GM18909 (cell line): ENCODE measurements around the gene FAM3A.

Experiments
- ATAC-seq: cut with Tn5 transposase; IDR thresholded peaks from one replicate; pipeline ENCODE4 v1.9.1; 2021; ENCODE audit warnings: mild to moderate bottlenecking; ENCODE audit not compliant: unreplicated experiment, poor library complexity

Gene FAM3A

DNA sequence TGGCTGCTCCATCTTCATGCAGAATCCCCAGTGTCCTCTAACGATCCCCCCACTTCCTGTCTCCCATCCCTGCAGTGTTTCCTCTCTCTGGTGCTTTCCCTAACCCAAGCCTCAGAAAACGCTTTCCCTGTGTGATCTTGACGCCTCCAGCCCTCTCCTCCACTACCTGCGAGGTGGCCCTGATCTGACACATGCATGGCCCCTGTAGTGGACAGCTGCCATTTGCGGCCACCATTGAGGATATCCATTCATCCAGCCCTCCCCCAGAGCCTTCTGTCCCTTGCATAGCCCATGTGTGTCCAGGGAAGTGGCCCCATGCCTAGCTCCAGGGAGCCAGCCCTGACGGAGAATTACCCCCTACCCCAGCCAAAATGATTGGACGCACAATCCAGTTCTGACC lies 32.7 kb downstream of the FAM3A start:
- ATAC-seq, result no peak

DNA sequence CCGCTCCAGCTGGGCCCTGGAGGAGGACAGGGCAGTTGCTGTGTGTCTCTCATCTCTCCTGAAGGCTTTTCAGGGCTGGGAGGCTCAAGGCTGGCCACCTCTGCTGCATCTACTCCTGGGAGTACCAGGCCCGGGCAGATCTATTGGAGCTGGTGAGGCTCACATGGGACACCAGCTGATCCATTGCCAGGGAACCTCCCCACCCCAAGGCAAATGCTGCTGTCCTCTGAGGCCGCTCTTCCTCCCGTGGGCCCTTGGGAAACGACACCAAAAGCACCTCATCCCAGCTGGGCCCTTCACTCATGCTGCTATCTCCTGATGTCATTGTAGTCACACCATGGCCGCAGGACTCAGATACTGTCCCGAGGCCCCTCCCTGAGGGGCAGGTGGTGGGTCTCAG lies 33.2 kb downstream of the FAM3A start:
- ATAC-seq, result no peak

DNA sequence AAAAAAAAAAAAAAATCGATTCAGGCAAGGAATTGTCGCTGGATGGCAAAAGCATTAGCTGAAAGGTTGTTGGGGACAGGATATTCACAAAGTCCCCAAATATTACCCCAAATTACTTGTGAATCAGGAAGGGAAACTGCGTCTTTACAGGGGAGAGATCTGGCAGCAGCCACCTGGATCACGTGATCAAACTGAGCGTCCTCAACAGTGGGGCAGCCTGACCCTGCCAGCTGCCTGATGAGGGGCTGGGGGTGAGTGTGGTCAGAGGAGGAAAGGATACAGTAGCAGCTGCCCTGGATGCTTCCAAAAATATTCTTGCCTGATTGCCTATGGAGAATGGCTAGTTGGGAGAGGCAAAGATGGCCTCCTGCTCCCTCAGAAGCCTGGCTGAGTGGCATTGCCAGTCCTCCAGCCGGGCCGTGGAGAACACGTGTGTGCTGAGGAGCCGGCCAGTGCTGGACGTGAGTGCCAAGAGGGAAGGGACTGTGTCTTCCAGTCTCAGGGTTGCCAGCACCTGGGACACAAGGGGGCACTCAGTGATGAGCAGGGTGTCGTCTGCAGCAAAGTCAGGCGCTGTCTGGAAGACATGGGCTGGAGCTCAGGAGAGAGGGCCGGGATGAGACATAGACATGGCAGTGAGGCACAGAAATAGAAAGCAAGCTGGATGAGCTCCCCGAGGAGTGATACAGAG lies 34.0 kb downstream of the FAM3A start:
- ATAC-seq, result no peak

DNA sequence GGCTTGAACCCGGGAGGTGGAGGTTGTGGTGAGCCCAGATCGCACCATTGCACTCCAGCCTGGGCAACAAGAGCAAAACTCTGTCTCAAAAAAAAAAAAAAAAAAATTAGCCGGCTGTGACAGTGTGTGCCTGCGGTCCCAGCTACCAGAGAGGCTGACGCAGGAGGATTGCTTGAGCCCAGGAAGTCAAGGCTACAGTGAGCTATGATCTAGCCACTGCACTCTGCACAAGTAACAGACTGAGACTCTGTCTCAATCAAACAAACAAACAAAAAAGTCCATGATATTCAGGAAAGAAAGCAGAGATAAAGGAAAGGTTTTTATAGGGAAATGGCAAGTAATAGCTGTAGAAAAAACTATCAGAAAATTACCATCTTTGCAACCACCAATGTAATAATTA lies 34.8 kb downstream of the FAM3A start:
- ATAC-seq, result no peak

DNA sequence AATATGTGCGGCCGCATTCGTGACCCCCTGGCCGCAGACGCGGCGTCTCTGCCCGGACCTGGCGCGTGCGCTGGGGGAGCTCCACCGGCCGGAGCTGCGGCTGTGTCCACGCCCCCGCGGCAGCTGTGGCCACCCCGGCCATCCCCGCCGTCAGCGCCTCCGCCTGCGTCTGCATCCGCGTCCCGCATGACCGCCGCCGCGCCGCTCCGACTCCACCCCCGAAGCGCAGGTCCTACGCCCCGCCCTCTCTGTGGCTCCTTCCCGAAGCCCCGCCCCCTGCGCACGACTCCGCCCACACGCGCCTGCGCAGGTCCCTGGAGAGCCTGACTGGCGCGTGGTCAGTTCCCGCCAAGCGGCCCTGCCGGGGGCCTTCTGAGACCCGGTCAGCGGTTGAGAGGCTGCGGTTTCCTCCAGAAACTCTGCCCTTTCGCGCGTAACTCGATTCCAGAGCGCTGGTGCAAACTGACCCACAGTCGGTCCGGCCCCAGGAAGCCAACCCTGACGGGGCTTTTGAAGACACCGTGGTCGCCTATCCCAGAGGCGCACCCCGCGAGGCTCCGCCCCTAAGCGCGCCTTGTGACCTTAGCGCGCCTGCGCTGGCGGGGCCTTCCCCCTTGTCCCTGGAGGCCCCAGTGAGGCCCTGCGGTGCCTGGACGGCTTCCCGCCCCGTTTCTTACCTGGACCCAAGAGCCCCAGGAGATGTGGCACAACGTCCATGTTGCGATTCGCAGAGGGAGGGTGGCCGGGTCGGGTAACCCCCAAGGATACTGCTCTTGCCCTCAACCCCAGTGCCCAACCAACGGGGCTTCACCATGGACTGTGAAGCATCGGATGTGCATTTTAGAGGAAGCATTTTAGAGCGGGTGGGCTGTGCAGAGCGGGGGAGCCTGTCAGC lies 37.1 kb downstream of the FAM3A start, which contains the start of gene LAGE3:
Gene LAGE3, minus strand, starts transcription at position 554 of the 895 bp plus-strand sequence. Its CDS starts 366 bp downstream, at position 188.
- ATAC-seq, result peak; percentile 85

DNA sequence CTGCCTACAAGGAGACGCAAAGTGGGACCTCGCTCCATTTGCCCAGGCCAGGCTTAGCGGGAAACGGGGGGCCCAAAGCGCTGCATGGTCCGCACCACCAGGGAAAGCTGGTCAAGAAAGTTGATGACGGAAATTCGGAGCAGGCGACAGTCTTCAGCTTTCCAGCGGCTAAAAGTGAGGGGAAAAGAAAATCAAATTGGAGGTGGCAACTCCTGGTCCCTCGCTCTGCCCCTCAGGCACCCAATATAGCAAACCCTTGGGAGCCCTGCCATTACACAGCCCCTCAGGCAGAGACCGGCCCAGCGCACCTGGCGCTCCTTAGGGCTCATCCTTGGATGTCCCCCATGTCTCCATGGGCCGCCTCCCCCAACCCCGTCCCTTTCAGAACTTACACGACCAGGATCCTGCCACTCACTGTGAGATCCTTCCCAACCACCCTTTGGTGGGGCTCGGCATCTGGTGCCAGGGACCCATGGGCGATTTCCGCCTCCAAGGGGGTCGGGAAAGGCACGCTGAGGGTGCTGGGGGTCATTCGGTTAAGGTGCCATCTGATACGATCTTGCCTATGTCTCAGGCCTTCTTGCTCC lies 38.0 kb downstream of the FAM3A start:
- no peak for ATAC-seq

DNA sequence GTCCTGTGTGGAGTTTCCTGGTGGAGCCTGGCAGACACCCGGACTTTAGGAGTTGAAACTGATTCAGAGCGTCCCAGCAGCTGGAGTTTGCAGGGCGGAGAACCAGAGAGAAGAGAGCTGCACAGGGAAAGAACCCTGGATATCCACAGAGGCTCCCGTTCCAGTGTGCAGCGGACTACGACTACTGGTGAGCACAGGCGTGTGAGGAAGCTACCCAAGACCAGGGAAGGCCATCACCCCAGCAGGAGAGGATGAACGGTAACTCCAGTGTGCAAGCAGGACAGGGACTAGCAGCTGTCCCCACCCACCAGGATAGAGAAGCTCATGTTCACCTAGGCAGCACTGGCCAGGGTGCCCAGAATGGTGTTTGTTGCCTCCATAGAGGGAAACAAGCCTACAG lies 39.2 kb downstream of the FAM3A start:
- no peak for ATAC-seq

DNA sequence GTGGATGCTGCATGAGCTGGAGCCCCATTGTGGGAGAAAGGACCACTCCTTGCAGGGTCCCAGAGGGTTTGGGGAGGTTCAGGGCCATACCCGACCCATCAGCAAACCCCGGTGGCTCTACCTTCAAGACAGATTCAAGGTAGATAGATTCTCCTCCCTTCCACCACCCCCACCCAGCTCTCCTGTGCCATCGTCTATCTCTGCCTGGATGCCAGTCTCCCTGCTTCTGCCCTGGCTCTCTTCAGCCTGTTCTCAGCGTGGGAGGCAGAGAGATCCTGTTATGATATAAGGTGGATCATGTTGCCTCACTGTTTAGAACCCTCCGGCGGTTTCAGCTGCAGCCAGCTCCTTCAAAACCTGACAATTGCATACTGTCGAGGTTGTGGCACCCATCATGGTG lies 42.3 kb downstream of the FAM3A start:
- no peak for ATAC-seq

DNA sequence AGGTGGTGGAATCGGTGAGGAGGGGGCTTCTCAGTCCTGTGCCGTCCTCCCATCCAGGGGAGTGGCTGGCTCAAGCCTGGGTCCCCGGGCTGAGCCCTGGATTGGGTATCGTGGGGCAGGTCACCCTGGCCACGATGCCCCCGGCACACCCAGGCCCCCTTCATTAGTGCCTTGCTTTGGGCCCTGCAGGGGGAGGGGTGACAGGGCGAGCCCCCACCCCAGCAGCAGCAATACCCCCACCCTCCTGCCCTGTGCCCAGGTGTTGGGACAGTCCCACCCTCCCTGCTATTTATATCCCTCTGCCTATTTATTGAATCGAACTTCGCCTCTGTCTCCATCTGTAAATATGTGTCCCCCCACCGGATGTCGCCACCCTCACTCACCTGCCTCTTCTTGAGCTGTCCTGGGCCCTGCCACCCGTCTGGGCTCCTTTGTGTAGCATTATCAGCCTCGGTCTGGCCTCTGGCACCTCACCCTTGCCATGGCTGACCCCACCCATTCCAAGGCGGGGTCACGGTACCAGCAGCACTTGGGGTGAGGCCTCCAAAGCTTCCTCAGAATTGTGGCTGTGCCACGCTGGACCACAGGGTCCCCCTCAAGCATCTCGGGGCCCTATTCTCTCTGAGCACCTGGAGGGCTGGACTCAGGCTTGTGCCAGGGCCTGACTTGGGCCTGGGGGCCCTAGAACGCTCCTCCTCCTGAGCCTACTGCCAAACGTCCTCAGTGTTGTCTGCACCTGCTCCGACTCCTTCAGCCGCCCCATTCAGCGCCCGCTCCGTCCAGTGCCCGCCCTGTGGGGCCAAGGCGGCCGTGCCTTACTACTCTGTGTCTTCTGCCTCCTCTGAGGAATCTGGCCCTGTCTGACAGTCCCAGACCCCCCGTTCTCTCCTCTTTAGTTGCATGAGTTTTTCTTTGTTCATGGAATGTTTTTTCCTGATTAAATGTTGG lies 43.1 kb downstream of the FAM3A start:
- ATAC-seq, result no peak

DNA sequence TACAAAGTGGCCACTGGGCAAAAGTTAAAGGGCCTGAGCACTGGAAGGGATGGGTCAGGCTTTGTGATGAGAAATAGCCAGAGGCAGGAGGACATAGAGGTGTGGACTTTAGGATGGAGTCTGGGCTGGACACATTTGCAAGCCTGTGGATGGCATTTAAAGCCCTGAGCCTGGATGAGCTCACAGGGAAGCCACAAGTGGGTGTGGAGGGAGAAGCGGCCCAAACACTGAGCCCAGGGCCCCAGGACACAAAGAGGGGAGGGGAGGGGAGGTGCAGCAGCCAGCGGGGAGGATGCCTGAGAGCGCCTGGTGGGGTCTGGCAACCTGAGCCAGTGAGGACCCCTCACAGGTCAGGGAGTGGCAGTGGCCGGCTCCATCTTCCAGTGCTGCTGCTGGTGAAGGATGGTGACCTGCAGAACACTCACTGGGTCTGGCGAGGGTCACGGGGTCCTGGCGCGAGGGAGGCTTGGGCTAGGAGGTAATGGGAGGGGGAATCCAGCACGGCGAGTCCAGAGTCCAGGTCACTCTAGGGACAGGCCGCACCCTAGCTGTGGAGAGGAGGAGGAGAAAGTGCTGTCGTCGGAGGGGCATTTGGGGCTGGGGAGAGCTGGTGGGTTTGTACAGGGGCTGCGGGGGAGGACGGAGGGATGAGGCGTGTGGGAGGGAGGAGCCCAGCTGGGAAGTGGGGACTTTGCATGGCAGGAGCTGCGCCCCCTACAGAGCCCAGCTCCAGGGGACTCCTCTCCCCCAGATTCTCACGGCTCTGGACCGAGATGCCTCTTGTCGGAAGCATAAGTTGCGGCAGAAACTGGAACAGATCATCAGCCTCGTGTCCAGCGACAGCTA lies 44.0 kb downstream of the FAM3A start:
- no peak for ATAC-seq

DNA sequence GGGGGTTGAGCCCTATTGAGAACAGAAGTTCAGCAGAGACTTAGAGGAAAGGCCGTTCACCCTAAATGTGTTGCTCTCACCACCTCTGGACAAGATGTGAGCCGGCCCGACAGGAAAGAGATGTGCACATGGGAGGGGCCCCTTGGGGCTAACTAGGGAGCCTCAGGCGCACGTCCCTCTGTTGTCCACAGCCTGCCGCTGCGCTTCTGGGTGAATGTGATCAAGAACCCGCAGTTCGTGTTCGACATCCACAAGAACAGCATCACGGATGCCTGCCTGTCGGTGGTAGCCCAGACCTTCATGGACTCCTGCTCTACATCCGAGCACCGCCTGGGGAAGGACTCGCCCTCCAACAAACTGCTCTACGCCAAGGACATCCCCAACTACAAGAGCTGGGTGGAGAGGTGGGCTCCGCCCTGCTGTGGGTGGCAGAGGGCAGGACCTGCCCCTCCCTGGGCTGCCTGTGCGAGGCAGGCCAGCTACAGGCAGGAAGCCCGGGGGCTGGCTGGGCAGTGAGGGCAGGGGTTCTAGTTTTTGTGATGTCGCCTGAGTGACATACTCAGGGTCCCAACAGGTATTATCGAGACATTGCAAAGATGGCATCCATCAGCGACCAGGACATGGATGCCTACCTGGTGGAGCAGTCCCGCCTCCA lies 45.0 kb downstream of the FAM3A start:
- no peak for ATAC-seq

DNA sequence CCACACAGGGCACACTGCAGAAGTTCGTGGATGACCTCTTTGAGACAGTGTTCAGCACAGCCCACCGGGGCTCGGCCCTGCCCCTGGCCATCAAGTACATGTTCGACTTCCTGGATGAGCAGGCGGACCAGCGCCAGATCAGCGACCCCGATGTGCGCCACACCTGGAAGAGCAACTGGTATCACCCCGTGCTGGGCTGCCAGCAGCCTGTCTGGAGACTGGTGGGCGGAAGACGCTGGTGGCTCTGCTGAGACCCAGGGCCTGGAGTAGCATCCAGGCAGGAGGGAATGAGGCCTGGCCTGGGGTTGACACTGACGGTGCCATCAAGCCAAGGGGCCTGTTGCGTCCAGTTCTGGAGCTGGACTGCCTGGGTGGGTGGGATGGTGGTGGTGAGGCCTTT lies 45.6 kb downstream of the FAM3A start:
- ATAC-seq, result no peak

DNA sequence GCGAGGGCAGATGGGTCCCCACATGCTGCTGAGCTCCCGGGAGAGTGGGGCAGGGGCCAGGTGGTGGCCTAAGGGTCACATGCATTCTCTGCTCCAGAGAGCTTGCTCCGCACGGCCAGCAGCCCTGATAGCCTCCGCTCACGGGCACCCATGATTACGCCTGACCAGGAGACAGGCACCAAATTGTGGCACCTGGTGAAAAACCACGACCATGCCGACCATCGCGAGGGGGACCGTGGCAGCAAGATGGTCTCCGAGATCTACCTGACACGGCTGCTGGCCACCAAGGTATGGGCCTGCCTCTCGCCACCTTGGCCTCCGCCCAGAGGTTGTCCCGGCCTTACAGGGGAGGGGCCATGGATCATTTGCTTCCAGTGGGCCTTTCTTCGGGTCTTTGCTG lies 46.2 kb downstream of the FAM3A start:
- no peak for ATAC-seq

DNA sequence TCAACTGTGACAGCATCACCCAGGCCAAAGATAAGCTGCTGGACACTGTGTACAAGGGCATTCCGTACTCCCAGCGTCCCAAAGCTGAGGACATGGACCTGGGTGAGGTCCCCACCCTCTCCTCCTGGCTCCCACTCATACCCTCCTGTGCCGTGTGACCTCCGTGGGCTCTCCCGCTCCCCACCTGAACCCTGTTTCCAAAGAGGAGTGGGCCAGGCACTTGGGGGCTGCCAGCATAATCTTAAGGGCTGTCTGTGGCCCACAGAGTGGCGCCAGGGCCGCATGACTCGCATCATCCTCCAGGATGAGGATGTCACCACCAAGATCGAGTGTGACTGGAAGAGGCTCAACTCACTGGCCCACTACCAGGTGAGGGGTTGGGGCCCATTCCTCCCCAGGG lies 46.9 kb downstream of the FAM3A start:
- ATAC-seq, result no peak

DNA sequence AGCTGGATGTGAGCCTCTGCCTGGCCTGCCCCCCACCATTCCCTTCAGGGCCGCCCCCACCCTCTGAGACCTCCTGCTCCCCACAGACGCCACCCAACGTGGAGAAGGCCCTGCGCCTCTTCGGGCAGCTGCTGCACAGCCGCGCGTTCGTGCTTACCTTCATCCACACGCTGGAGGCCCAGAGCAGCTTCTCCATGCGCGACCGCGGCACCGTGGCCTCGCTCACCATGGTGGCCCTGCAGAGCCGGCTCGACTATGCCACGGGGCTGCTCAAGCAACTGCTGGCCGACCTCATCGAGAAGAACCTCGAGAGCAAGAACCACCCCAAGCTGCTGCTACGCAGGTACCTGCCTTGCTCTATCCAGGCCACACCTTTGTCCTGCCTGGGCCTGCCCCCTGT lies 47.8 kb downstream of the FAM3A start:
- ATAC-seq, result no peak

DNA sequence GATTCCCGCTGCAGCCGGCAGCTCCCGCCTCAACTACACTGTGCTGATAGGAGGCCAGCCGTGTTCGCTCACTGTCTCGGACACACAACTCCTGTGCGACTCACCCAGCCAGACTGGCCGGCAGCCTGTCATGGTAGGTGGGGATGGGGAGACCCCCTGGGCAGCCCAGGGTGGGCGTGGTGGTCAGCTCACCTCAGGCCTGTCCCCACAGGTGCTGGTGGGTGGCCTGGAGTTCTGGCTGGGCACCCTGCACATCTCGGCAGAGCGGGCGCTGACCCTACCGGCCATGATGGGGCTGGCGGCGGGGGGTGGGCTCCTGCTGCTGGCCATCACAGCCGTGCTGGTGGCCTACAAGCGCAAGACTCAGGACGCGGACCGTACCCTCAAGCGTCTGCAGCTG lies 48.5 kb downstream of the FAM3A start:
- no peak for ATAC-seq

DNA sequence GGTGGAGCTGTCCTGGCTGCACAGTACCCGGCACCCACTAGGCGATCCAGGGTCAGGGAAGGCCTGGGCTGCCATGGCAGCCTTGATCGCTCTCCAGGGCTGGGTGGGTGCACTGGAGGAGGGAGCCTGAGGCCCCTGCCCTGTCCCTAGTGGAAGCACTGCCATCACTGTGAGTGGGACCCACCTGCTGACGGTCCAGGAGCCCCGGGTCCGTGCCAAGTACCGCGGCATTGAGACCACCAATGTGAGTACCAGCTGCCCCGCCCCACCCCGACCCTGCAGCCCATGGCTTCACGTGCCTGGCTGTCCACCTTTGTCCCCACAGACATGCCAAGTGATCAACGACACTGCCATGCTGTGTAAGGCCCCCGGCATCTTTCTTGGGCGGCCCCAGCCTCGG lies 49.1 kb downstream of the FAM3A start:
- no peak for ATAC-seq

DNA sequence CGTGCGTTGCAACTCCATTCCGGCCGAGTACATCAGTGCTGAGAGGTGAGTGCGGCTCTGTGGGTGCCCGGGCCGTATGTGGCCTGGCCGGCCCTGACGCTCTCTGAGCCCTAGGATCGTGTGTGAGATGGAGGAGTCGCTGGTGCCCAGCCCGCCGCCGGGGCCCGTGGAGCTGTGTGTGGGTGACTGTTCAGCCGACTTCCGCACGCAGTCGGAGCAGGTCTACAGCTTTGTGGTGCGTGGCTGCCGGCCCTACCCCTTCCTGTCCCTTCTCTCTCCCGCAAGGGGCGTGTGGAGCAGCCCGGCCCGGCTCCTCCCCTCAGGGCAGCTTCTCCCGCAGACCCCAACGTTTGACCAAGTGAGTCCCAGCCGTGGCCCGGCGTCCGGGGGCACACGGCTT lies 50.0 kb downstream of the FAM3A start:
- ATAC-seq, result no peak

DNA sequence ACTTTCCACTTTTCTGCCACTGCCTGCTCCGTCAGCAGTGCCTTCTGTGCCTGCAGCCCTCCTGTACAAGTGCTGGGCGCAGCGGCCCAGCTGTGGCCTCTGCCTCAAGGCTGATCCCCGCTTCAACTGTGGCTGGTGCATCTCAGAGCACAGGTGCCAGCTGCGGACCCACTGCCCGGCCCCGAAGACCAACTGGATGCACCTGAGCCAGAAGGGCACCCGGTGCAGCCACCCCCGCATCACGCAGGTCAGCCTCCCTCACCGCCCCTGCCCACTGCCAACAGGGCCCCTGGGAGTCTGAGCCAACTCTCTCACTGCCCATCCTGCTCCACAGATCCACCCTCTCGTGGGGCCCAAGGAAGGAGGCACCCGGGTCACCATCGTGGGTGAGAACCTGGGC lies 50.4 kb downstream of the FAM3A start:
- ATAC-seq, result no peak
